ENCODE data around the gene CRISP2.
"Not testable (repeated sequence)": the region's sequence is repeated elsewhere in the genome, so short reads cannot be mapped to it uniquely, and the experiment has no call there.

Gene CRISP2, protein sequence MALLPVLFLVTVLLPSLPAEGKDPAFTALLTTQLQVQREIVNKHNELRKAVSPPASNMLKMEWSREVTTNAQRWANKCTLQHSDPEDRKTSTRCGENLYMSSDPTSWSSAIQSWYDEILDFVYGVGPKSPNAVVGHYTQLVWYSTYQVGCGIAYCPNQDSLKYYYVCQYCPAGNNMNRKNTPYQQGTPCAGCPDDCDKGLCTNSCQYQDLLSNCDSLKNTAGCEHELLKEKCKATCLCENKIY

DNA sequence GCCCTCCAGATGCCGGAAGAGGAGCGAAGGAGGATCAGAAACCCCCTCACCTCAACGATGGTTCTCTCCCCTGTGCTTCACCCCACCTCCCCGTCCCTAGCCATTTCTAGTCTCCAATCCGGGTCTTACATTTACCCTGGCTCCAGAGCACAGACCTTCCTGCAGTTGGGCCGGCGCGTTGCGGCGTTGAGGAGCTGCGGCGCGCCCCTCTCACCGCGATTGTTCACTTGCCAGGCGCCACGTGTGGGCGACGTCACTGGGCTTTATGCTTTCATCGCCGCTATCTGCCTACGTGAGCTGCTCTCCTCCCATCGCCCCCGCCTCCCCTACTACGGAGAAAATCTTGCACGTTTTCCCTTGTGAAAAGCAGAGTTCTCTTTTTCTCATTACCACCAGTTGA, at the start of gene CRISP2:
TSS of gene CRISP2 (minus strand) at position 198 of the 400 bp plus-strand sequence. CDS start 4,347 bp downstream, outside the sequence.
- no peaks in the 10 kb centered on the region for H3K36me3 Mint-ChIP-seq (ENCODE audit: low read depth)
- H3K4me1 Mint-ChIP-seq (ENCODE audit: low read depth) = no peaks in the 10 kb centered on the region
- no peak within 1 kb of the TSS for H3K27ac Mint-ChIP-seq
- no peak within 1 kb of the TSS for H3K4me3 Mint-ChIP-seq
- H3K9me3 Mint-ChIP-seq = no peaks in the 10 kb centered on the region
- H3K27me3 Mint-ChIP-seq = no peaks in the 10 kb centered on the region

DNA sequence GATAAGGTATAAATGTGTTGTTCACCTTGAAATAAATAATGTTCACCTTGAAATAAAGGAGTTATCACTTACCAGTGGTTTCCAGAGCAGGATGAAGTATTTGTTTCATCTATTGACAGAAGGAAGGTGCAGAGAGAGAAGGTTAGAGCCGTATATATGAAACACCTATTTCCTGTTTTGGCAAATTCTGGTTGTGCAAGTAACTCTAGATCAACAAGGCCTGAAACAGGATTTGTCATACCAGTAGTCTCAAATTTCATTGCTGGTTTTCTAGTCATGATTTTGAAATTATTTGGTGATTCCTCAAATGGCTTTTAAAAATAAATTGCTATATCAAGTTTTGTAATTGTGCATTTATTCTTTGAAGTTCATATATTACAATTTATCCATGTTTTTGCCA, 30.9 kb upstream of the CRISP2 start, which contains the start of gene CRISP3:
TSS of gene CRISP3 (minus strand) at position 130 of the 400 bp plus-strand sequence. CDS start at position 109, 21 bp downstream.
- no peak within 1 kb of the TSS for H3K4me3 Mint-ChIP-seq
- H3K27ac Mint-ChIP-seq = no peak within 1 kb of the TSS
- H3K27me3 Mint-ChIP-seq = no peaks in the 10 kb centered on the region
- no peaks in the 10 kb centered on the region for H3K4me1 Mint-ChIP-seq (ENCODE audit: low read depth)
- no peaks in the 10 kb centered on the region for H3K36me3 Mint-ChIP-seq (ENCODE audit: low read depth)
- H3K9me3 Mint-ChIP-seq = peaks cover under 1% of the 10 kb centered on the region

DNA sequence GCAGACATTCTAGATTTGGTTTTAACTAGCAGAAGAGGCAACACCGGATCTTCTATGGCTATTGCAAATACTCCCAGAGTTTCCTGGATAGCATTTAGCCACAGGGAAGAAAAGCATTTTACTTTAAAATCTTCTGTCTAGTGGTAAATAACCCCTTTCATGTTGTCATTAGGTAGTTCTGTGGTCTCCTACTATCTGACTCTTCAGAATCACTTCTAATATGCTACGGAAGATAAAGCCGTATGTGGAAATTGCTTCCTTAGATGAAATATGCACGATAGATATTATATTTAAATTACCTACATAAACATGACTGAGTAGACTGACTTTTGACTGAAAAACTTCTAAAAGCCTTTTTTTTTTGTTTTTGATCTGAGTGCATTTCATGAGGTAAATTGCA, 30.1 kb upstream of the CRISP2 start:
- H3K4me3 Mint-ChIP-seq = no peak overlapping the region
- no peak overlapping the region for H3K27ac Mint-ChIP-seq
- no peaks in the 10 kb centered on the region for H3K4me1 Mint-ChIP-seq (ENCODE audit: low read depth)
- H3K9me3 Mint-ChIP-seq = no peaks in the 10 kb centered on the region
- no peaks in the 10 kb centered on the region for H3K36me3 Mint-ChIP-seq (ENCODE audit: low read depth)
- H3K27me3 Mint-ChIP-seq = no peaks in the 10 kb centered on the region

DNA sequence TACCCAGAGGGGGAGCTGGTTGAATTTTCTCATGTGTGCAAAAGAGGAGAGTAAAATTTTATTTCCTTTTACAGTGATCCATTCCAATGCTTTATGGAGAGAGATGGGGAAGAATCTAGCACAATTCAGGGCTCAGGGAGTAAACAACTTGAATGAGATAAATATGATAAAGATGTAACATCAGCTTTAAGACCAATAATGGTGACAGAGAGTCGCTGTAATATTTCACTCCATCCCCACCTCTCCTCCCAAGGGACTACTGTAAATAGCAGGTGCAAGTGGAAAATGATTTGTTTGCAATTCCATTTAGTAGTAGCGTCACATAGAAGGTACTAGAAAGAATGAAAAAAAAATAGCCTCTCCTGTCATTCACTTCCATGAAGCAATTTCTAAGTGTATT, 26.1 kb upstream of the CRISP2 start:
- Mint-ChIP-seq H3K36me3 (ENCODE audit: low read depth) (no peaks in the 10 kb centered on the region), H3K4me1 (ENCODE audit: low read depth) (no peaks in the 10 kb centered on the region), H3K27ac (no peak overlapping the region), H3K27me3 (no peaks in the 10 kb centered on the region), H3K9me3 (no peaks in the 10 kb centered on the region), H3K4me3 (no peak overlapping the region)

DNA sequence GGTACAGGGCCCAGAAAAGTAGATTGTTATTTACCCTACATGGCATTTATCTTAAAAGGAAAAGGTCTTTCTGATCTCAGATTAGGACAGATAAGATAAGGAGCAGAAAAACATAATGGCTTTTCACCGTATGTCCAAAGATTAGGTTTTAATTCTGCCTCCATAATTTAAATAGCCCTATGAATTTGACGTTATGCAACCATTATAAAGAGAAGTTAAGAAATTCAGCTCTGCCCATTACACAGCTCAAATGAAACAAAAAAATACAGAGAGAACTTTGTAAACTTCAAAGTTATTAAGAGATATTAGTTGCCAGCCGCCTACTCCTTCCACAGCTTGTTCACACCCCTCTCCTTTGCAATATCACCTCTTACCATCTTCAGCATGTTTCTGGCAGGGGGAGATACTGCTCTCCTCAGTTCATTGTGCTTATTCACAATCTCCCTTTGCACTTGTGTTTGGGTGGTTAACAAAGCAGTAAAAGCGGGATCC, 22.7 kb upstream of the CRISP2 start:
- no peaks in the 10 kb centered on the region for H3K36me3 Mint-ChIP-seq (ENCODE audit: low read depth)
- no peaks in the 10 kb centered on the region for H3K9me3 Mint-ChIP-seq
- H3K4me1 Mint-ChIP-seq (ENCODE audit: low read depth) = no peaks in the 10 kb centered on the region
- H3K27ac Mint-ChIP-seq = no peak overlapping the region
- H3K4me3 Mint-ChIP-seq = no peak overlapping the region
- no peaks in the 10 kb centered on the region for H3K27me3 Mint-ChIP-seq

DNA sequence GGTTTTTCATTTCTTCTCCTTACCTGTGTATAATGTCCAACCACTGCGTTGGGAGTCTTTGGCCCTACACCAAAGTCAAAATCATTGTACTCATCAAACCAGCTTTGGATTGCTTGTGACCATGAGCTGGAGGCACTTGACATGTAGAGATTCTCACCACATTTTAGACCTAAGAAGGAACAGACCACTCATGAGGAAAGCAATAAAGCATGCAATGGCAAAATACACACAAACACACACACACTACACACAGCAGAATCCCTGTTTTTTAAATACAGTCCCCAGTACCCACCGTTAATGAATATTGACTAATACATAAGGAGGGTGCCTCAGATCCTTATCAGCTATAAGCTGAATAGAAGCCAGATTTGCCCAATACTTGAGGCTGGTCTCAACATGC, 20.3 kb upstream of the CRISP2 start:
- Mint-ChIP-seq H3K9me3 (peaks cover 2% of the 10 kb centered on the region), H3K36me3 (ENCODE audit: low read depth) (no peaks in the 10 kb centered on the region), H3K4me3 (no peak overlapping the region), H3K27me3 (no peaks in the 10 kb centered on the region), H3K4me1 (ENCODE audit: low read depth) (no peaks in the 10 kb centered on the region), H3K27ac (no peak overlapping the region)

DNA sequence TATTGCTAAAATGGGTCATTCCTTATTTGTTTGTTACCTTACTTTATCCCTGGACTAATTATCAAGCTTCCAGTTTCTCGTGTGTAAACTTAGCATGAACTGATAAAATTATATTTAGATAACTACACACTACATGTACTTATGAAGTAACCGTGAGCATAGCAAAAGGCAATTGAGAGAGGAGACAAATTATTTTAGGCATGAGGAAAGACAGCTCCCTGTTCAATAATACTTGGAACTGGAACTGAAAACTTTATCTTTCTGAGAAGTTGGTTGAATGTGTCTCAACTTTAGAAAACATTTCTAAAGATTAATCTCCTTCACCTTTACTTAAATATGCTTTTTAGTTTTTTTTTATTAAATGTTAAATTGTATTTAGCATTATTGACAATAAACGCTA, 19.4 kb upstream of the CRISP2 start:
- peaks cover 4% of the 10 kb centered on the region for H3K9me3 Mint-ChIP-seq
- H3K4me1 Mint-ChIP-seq (ENCODE audit: low read depth) = no peaks in the 10 kb centered on the region
- H3K27ac Mint-ChIP-seq = no peak overlapping the region
- no peaks in the 10 kb centered on the region for H3K36me3 Mint-ChIP-seq (ENCODE audit: low read depth)
- H3K4me3 Mint-ChIP-seq = no peak overlapping the region
- H3K27me3 Mint-ChIP-seq = no peaks in the 10 kb centered on the region

DNA sequence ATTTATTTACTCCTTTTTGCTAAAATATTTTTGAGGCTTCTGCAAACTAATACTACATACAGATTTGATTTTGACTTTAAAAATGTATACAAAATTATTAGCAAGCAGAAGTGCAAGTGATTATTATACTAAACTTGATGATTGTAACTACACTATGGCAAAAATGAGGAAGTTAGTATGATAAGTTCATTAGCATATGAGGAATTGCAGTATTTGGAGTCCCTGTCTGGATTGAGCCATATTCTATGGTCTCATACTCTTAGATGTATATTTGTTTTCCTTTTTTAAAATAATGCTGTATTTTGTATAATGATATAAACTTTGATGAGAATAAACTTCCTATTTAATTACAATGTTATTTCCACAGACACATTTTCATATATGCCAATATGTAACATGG, 16.9 kb upstream of the CRISP2 start:
- peaks cover 8% of the 10 kb centered on the region for H3K9me3 Mint-ChIP-seq
- no peak overlapping the region for H3K27ac Mint-ChIP-seq
- H3K27me3 Mint-ChIP-seq = no peaks in the 10 kb centered on the region
- H3K4me3 Mint-ChIP-seq = no peak overlapping the region
- H3K4me1 Mint-ChIP-seq (ENCODE audit: low read depth) = no peaks in the 10 kb centered on the region
- H3K36me3 Mint-ChIP-seq (ENCODE audit: low read depth) = no peaks in the 10 kb centered on the region

DNA sequence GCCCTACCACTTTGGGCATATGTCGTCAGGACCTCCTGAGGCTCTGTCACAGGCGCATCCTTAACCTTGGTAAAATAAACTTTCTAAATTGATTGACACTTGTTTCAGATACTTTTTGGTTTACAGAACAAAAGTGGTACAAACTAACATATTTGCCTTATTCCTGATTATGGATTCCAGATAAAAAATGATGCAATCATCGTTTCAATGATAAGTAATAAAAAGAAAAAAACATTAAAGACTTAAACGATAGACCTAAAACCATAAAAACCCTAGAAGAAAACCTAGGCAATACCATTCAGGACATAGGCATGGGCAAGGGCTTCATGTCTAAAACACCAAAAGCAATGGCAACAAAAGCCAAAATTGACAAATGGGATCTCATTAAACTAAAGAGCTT, 10.6 kb upstream of the CRISP2 start:
- H3K4me3 Mint-ChIP-seq; H3K36me3 Mint-ChIP-seq (ENCODE audit: low read depth); H3K4me1 Mint-ChIP-seq (ENCODE audit: low read depth); H3K27ac Mint-ChIP-seq; H3K27me3 Mint-ChIP-seq: not testable (repeated sequence)
- peaks cover 23% of the 10 kb centered on the region for H3K9me3 Mint-ChIP-seq

DNA sequence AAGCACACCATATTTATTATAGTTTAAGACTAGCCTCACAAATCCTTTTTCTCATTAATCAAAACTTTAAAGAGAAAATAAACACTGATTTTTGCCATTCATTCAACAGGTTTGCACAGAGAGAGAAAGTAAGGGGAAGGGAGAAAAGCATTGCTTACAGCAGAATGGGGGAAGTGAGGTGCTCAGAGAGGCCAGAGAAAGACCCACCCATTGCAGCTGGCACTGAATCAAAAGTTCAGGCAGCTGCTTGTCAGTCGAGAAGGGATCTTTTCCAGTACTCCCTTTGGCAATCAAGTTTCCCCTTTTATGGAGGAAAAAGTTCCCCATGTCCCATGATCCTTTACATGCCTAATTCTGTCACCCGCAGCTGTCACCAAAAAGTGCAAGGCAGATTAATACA, 8.0 kb upstream of the CRISP2 start:
- Mint-ChIP-seq H3K4me3 (no peak overlapping the region), H3K36me3 (ENCODE audit: low read depth) (no peaks in the 10 kb centered on the region), H3K27me3 (no peaks in the 10 kb centered on the region), H3K4me1 (ENCODE audit: low read depth) (no peaks in the 10 kb centered on the region), H3K27ac (no peak overlapping the region), H3K9me3 (peaks cover 19% of the 10 kb centered on the region)

DNA sequence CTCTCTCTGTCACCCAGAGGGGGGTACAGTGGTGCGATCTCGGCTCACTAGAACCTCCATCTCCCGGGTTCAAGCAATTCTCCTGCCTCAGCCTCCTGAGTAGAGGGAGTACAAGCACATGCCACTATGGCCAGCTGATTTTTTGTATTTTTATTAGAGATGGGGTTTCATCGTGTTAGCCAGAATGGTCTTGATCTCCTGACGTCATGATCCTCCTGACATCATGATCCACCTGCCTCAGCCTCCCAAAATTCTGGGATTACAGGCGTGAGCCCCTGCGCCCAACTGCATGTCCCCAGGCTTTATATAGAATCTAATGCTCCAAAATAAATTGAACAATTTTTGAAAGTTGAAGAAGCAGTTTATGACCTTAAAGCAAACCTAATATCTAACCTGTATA, 7.0 kb upstream of the CRISP2 start:
- Mint-ChIP-seq H3K9me3 (peaks cover 15% of the 10 kb centered on the region), H3K4me3 (no peak overlapping the region), H3K4me1 (ENCODE audit: low read depth) (no peaks in the 10 kb centered on the region), H3K36me3 (ENCODE audit: low read depth) (no peaks in the 10 kb centered on the region), H3K27ac (no peak overlapping the region), H3K27me3 (no peaks in the 10 kb centered on the region)

DNA sequence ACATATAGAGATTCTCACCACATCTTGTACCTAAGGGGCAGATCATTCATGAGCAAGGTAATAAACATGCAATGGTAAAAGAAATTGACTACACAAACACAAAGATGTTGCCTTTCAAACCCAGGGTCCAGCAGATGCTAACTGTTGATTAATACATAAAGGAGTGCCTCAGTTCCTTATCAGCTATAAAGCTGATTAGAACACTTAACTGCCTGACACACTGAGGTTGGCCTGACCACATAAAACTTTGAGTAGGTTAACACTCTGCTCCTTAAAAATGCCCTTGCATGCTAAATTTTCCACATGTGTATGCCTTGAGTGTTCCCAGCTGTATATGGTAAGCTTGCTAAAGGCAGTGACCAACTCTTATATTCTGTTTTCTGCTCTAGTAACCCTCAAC, 14.9 kb downstream of the CRISP2 start:
- no peaks in the 10 kb centered on the region for H3K9me3 Mint-ChIP-seq
- no peaks in the 10 kb centered on the region for H3K4me1 Mint-ChIP-seq (ENCODE audit: low read depth)
- no peak overlapping the region for H3K27ac Mint-ChIP-seq
- no peak overlapping the region for H3K4me3 Mint-ChIP-seq
- H3K36me3 Mint-ChIP-seq (ENCODE audit: low read depth) = no peaks in the 10 kb centered on the region
- no peaks in the 10 kb centered on the region for H3K27me3 Mint-ChIP-seq

DNA sequence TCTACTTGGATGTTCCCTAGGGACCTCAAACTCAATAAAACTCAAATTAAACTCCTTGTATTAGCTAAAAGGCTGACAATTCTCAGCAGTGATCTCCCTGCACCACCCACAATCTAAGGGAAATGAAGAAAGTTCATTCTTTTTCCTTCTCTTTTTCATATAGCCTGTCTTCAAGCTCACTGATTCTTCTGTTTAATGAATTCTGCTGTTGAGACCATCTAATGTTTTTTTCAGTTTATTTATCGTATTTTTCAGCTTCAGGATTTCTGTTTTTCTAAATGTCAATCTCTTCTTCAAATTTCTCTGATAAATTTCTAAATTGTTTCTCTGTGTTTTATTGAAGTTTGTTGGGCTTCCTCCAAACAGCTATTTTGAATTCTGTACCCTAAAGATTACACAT, 19.8 kb downstream of the CRISP2 start:
- H3K36me3 Mint-ChIP-seq (ENCODE audit: low read depth) = no peaks in the 10 kb centered on the region

DNA sequence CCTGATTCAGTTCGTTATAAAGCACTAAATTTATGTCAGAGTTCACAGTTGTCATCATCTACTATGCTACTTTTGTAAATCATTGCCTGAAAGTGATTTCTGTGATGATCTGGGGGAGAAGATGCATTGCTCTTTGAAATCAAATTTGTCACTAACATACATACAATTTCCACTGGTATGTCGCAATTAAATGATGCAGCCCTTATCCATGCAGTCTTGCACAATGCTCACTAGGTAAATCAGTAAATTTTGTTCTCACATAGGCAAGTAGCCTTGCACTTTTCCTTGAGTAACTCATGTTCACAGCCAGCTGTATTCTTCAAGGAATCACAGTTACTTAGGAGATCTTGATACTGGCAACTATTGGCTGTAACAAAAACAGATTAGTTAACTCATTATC, 20.8 kb downstream of the CRISP2 start:
- Mint-ChIP-seq H3K36me3 (ENCODE audit: low read depth) (no peaks in the 10 kb centered on the region), H3K27me3 (no peaks in the 10 kb centered on the region), H3K4me3 (no peak overlapping the region), H3K4me1 (ENCODE audit: low read depth) (no peaks in the 10 kb centered on the region), H3K27ac (no peak overlapping the region), H3K9me3 (peaks cover 4% of the 10 kb centered on the region)

More for the DNA sequence above, 19.8 kb downstream of the CRISP2 start:
- Mint-ChIP-seq H3K4me1 (ENCODE audit: low read depth) (no peaks in the 10 kb centered on the region), H3K27me3 (no peaks in the 10 kb centered on the region), H3K4me3 (no peak overlapping the region), H3K9me3 (peaks cover 4% of the 10 kb centered on the region), H3K27ac (no peak overlapping the region)

DNA sequence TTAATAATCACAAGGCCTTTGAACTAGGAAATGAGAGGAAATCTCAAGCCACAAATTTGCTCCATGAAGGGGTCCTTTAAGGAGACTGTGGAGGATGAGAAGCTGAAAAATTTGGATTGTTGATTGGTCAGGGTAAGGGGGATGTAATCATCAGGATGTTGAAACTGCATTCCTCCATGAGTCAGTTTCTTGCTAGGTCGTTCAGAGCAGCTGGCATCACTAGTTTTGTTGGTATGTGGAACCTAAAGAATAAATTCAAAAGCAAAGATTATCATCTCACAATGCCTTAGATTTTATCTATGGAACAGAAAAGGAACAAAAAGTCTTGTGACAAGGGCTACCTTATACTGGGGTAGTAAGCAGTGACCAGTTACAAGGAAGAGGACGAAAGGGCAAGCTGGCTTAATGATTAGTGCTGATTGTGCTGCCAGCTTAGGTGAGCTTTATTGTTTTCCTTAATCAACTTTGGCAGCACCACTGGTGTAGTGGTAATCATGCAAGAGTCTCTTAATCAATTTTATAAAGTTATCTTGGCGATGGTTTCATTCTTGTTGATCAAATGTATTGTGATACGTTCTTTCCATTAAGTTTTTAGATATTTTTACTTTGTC, 36.6 kb downstream of the CRISP2 start:
- no peak overlapping the region for H3K27ac Mint-ChIP-seq
- H3K4me1 Mint-ChIP-seq (ENCODE audit: low read depth) = no peaks in the 10 kb centered on the region
- H3K9me3 Mint-ChIP-seq = no peaks in the 10 kb centered on the region
- no peaks in the 10 kb centered on the region for H3K27me3 Mint-ChIP-seq
- H3K4me3 Mint-ChIP-seq = no peak overlapping the region
- no peaks in the 10 kb centered on the region for H3K36me3 Mint-ChIP-seq (ENCODE audit: low read depth)

DNA sequence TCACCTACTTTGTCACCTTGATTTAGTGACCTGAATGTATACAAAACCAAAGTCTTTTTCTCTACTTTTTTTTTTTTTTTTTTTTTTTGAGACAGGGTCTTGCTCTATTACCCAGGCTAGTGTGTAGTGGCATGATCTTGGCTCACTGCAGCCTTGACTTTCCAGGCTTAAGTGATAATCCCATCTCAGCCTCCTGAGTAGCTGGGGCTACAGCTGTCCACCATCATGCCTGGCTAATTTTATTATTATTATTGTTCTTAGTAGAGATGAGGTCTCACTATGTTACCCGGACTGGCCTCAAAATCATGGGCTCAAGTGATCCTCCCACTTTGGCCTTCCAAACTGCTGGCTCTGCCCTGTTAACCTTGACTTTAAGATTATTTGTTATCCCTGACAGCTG, 37.5 kb downstream of the CRISP2 start:
- no peak overlapping the region for H3K27ac Mint-ChIP-seq
- no peaks in the 10 kb centered on the region for H3K4me1 Mint-ChIP-seq (ENCODE audit: low read depth)
- H3K4me3 Mint-ChIP-seq = no peak overlapping the region
- peaks cover 6% of the 10 kb centered on the region for H3K9me3 Mint-ChIP-seq
- H3K36me3 Mint-ChIP-seq (ENCODE audit: low read depth) = no peaks in the 10 kb centered on the region
- H3K27me3 Mint-ChIP-seq = no peaks in the 10 kb centered on the region
